Keratinocyte (primary cell): ENCODE data around the gene USP47.

Source experiments
- EZH2 ChIP-seq: IDR thresholded peaks from one replicate; pipeline ENCODE4 v1.6.1; 2012; ENCODE audit warnings: inconsistent platforms, mild to moderate bottlenecking, low read length, moderate library complexity
- TF ChIP-seq, protein P1 (sequence below), 3 experiments: IDR thresholded peaks in 1 of 3; conservative IDR thresholded peaks in 1 of 3; optimal IDR thresholded peaks in 1 of 3; 2 replicates in 2 of 3; 3 replicates in 1 of 3; pipeline versions ENCODE3 to v1.5.1; 2011; ENCODE audit warnings: low read length in 3 of 3, mild to moderate bottlenecking in 3 of 3, moderate library complexity in 2 of 3, control low read depth in 1 of 3, inconsistent platforms in 1 of 3; ENCODE audit not compliant: insufficient read depth in 2 of 3; ENCODE audit errors: extremely low read depth in 1 of 3

DNA sequence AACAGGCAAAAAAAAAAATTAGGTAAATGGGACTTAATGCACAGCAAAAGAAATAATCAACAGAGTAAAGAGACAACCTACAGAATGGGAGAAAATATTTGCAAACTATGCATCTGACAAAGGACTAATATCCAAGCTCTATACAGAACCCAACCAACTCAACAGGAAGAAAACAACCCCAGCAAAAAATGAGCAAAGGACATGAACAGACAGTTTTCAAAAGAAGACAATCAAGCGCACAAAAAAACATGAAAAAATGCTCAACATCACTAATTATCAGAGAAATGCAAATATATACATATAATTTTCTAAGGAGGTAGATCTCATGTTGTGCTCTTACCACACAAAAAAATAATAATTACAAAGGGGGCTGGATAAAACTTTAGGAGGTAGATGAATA is 36.5 kb upstream of the USP47 start:
- TF ChIP-seq, protein P1, sequence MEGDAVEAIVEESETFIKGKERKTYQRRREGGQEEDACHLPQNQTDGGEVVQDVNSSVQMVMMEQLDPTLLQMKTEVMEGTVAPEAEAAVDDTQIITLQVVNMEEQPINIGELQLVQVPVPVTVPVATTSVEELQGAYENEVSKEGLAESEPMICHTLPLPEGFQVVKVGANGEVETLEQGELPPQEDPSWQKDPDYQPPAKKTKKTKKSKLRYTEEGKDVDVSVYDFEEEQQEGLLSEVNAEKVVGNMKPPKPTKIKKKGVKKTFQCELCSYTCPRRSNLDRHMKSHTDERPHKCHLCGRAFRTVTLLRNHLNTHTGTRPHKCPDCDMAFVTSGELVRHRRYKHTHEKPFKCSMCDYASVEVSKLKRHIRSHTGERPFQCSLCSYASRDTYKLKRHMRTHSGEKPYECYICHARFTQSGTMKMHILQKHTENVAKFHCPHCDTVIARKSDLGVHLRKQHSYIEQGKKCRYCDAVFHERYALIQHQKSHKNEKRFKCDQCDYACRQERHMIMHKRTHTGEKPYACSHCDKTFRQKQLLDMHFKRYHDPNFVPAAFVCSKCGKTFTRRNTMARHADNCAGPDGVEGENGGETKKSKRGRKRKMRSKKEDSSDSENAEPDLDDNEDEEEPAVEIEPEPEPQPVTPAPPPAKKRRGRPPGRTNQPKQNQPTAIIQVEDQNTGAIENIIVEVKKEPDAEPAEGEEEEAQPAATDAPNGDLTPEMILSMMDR (optimal IDR thresholded peaks at IDR 0.05 in 1 of 3, IDR thresholded peaks at IDR 0.05 in 1 of 3, conservative IDR thresholded peaks at IDR 0.05 in 1 of 3; ENCODE audit: extremely low read depth in 1 of 3, insufficient read depth in 2 of 3, low read length in 3 of 3), result no peak
- TF ChIP-seq EZH2, result no peak
